WI38 (cell line): ENCODE data around the gene DDX1.

Experiments
- H3K4me3 ChIP-seq: 2 replicates; pipeline ENCODE4 v1.5.1; 2011; ENCODE audit warnings: low read depth, mild to moderate bottlenecking, control low read depth, low read length
- CTCF ChIP-seq: IDR thresholded peaks from 2 replicates; pipeline ENCODE4 v1.5.1; 2012; ENCODE audit warnings: low read depth, mild to moderate bottlenecking, control low read depth, low read length

DDX1 gene

GRCh38 chr2:15548974-15549373 is 42.7 kb upstream of the DDX1 start:
- TF ChIP-seq CTCF = no peak
- no peak overlapping the region for H3K4me3 ChIP-seq

- H3K4me3 ChIP-seq = no peak overlapping the region
- TF ChIP-seq CTCF = no peak
Observed at GRCh38 chr2:15553519-15553918, 38.1 kb upstream of the DDX1 start.

- TF ChIP-seq CTCF = no peak
- no peak overlapping the region for H3K4me3 ChIP-seq
Observed at GRCh38 chr2:15553951-15554350, 37.7 kb upstream of the DDX1 start.

GRCh38 chr2:15554525-15555218 is 37.0 kb upstream of the DDX1 start:
- no peak for TF ChIP-seq CTCF
- H3K4me3 ChIP-seq = no peak overlapping the region

- no peak overlapping the region for H3K4me3 ChIP-seq
- TF ChIP-seq CTCF = no peak
Observed at GRCh38 chr2:15555760-15556193, 35.9 kb upstream of the DDX1 start.

GRCh38 chr2:15556311-15556930 is 35.2 kb upstream of the DDX1 start:
- no peak overlapping the region for H3K4me3 ChIP-seq
- TF ChIP-seq CTCF = no peak

- H3K4me3 ChIP-seq = no peak overlapping the region
- no peak for TF ChIP-seq CTCF
Observed at GRCh38 chr2:15557887-15558311, 33.8 kb upstream of the DDX1 start.
